B cell (primary cell): ENCODE data around the gene PIK3C2G. TPM values are rescaled to one million over a fixed set of nuclear protein-coding genes. Genes with fewer than 3 reads are reported as not detected.

Experiments used
- ATAC-seq: fragments of 200-7000 bp; cut with Tn5 transposase; one replicate; pipeline ENCODE4 v1.10.0; 2021; ENCODE audit warnings: low read depth, mild to moderate bottlenecking, moderate number of reproducible peaks, moderate library complexity
- CTCF ChIA-PET: fragments of 350-600 bp; sonication (Branson Sonifier 250); formaldehyde crosslinking; loops from one replicate; lab custom pipeline; 2021; ENCODE audit warnings: antibody characterized with exemption, inconsistent platforms; lab: Charles Lee
- POLR2A ChIA-PET: fragments of 350-600 bp; sonication (Branson Sonifier 250); formaldehyde crosslinking; loops from one replicate; lab custom pipeline; 2021; ENCODE audit warnings: antibody characterized with exemption; lab: Charles Lee
- DNase-seq: peaks from one replicate; pipeline ENCODE4 v3.0.0; 2013
- H2AFZ ChIP-seq: 2 replicates; pipeline ENCODE4 v1.6.1; 2012; ENCODE audit warnings: mild to moderate bottlenecking, low read depth, low read length; ENCODE audit not compliant: insufficient read depth, poor library complexity, severe bottlenecking
- H3K27ac ChIP-seq, 2 donors: 1 replicate in 1 of 2; 2 replicates in 1 of 2; pipeline ENCODE4 v1.5.1; 2012 to 2013; ENCODE audit warnings: low read length in 2 of 2, mild to moderate bottlenecking in 2 of 2, moderate library complexity in 1 of 2
- H3K27me3 ChIP-seq, 4 experiments: fragments of 200-600 bp in 1 of 4; sonication (generic) in 1 of 4; replicated peaks in 1 of 4; 1 replicate in 2 of 4; 2 replicates in 2 of 4; pipeline versions ENCODE4 v1.6.1 to v1.7.0; 2013 to 2016; ENCODE audit warnings: low read length in 3 of 4, mild to moderate bottlenecking in 2 of 4, mixed read lengths in 1 of 4, moderate library complexity in 1 of 4; ENCODE audit not compliant: insufficient read depth in 4 of 4, control insufficient read depth in 3 of 4; ENCODE audit errors: control extremely low read depth in 1 of 4
- H3K36me3 ChIP-seq, 2 experiments: replicated peaks in 1 of 2; 1 replicate in 1 of 2; 2 replicates in 1 of 2; pipeline versions ENCODE4 v1.6.1 to v1.7.1; 2013; ENCODE audit warnings: low read length in 1 of 2; ENCODE audit not compliant: insufficient read depth in 2 of 2, control insufficient read depth in 1 of 2; ENCODE audit errors: control extremely low read depth in 1 of 2, extremely low read depth in 1 of 2
- H3K4me1 ChIP-seq, 2 donors: fragments of 200-600 bp in 1 of 2; sonication (generic) in 1 of 2; 1 replicate in 1 of 2; 2 replicates in 1 of 2; pipeline versions ENCODE4 v1.5.1 to v1.6.1; 2013 to 2017; ENCODE audit warnings: low read length in 2 of 2; ENCODE audit not compliant: control insufficient read depth in 2 of 2, insufficient read depth in 2 of 2
- H3K4me2 ChIP-seq: replicated peaks from 2 replicates; pipeline ENCODE3; 2012; ENCODE audit warnings: mild to moderate bottlenecking, low read depth, low read length; ENCODE audit not compliant: poor library complexity, severe bottlenecking
- H3K4me3 ChIP-seq, 5 experiments: fragments of 200-600 bp in 1 of 5; sonication (generic) in 1 of 5; 1 replicate in 3 of 5; 2 replicates in 2 of 5; pipeline versions ENCODE4 v1.5.1 to v1.7.0; 2011 to 2016; ENCODE audit warnings: low read length in 4 of 5, mild to moderate bottlenecking in 4 of 5, low read depth in 2 of 5, control low read depth in 1 of 5, moderate library complexity in 1 of 5; ENCODE audit not compliant: insufficient read depth in 1 of 5; ENCODE audit errors: control extremely low read depth in 1 of 5, extremely low read depth in 1 of 5
- H3K79me2 ChIP-seq: fragments of 200-600 bp; sonication (generic); one replicate; pipeline ENCODE4 v1.6.0; 2016; ENCODE audit warnings: low read length; ENCODE audit not compliant: control insufficient read depth, insufficient read depth
- H3K9ac ChIP-seq: fragments of 200-600 bp; sonication (generic); 2 replicates; pipeline ENCODE4 v1.6.1; 2017; ENCODE audit warnings: mild to moderate bottlenecking, low read length, moderate library complexity
- H3K9me3 ChIP-seq, 3 donors: one replicate each; pipeline versions ENCODE4 v1.6.1 to v1.7.1; 2013; ENCODE audit warnings: low read length in 2 of 3; ENCODE audit not compliant: control insufficient read depth in 2 of 3, insufficient read depth in 1 of 3; ENCODE audit errors: control extremely low read depth in 1 of 3
- H4K20me1 ChIP-seq: 2 replicates; pipeline ENCODE4 v1.6.0; 2012; ENCODE audit warnings: mild to moderate bottlenecking, low read length; ENCODE audit not compliant: insufficient read depth, control insufficient read depth, poor library complexity, severe bottlenecking
- H3K27ac Mint-ChIP-seq: one replicate; pipeline ENCODE4 v1.8.0; 2021; ENCODE audit warnings: mixed read lengths
- H3K27me3 Mint-ChIP-seq: one replicate; pipeline ENCODE4 v1.8.0; 2021; ENCODE audit warnings: mixed read lengths
- H3K4me1 Mint-ChIP-seq: one replicate; pipeline ENCODE4 v1.8.0; 2021; ENCODE audit warnings: mixed read lengths
- H3K4me3 Mint-ChIP-seq: one replicate; pipeline ENCODE4 v1.8.0; 2021; ENCODE audit warnings: mixed read lengths
- H3K9me3 Mint-ChIP-seq: one replicate; pipeline ENCODE4 v1.8.0; 2022; ENCODE audit warnings: mixed read lengths; ENCODE audit not compliant: insufficient read depth
- EZH2 ChIP-seq: IDR thresholded peaks from 2 replicates; pipeline ENCODE4 v1.6.1; 2012; ENCODE audit warnings: borderline replicate concordance, low read depth, mild to moderate bottlenecking, moderate library complexity, low read length; ENCODE audit not compliant: insufficient read depth, poor library complexity, severe bottlenecking
- intact Hi-C: fragments of 100-400 bp; cut with micrococcal nuclease; formaldehyde crosslinking; loops from one replicate; pipeline ENCODE4 v1.10.0; 2022
- polyA plus RNA-seq: library from polyadenylated mRNA; depleted of rRNA; stranded (reverse); fragments of >200 nt; gene quantifications from 2 replicates; pipeline ENCODE4 v1.2.3, GENCODE V29; 2012
- total RNA-seq, 2 donors: library from RNA; stranded (reverse); fragments of 120-200 nt in 1 of 2; gene quantifications; 1 replicate in 1 of 2; 2 replicates in 1 of 2; pipeline versions ENCODE4 v1.2.3 to v1.2.4, GENCODE V29; 2013 to 2022
- TF ChIP-seq, protein P1 (sequence below): fragments of 200-600 bp; IDR thresholded peaks from one replicate; pipeline ENCODE4 v1.8.0; 2022; ENCODE audit warnings: antibody characterized with exemption, mild to moderate bottlenecking

PIK3C2G gene
- total and polyA plus RNA-seq, 2 donors (not counting 1 experiment from before 2014, with no cell fraction given) = not detected

DNA sequence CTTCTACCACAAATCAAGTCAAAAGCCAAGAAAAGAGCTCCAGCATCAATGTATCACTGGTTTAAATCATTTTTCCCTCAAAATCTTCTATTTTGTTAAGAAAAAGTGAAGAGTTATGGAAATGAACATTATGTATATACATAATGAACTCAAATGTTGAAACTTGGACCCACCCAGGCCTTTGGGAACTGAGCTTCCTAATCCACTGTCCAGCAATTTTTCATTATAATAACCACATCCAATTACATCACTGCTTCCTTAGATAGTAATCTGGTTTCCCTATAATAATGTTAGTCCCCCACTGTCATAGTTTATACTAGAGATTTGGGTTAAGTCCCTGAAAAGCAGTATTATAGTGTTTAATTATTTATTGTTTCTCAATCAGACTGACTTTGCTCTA, 170.9 kb downstream of the PIK3C2G start:
- no peak for ATAC-seq
- H3K79me2 ChIP-seq = no peaks in the 10 kb centered on the region
- DNase-seq = no peak
- Mint-ChIP-seq H3K9me3 (peaks cover 4% of the 10 kb centered on the region), H3K27me3 (no peaks in the 10 kb centered on the region), H3K4me3 (no peak overlapping the region), H3K27ac (no peak overlapping the region), H3K4me1 (no peaks in the 10 kb centered on the region)
- intact Hi-C loops = no loop called here
- no peak overlapping the region for H3K4me3 ChIP-seq
- H3K36me3 ChIP-seq = no peaks in the 10 kb centered on the region
- ChIA-PET POLR2A (no interaction called here), CTCF (no interaction called here)
- no peak overlapping the region for H3K4me2 ChIP-seq
- H3K27me3 ChIP-seq = no peaks in the 10 kb centered on the region
- no peak overlapping the region for H3K9ac ChIP-seq
- H2AFZ ChIP-seq = no peak overlapping the region
- no peak overlapping the region for H3K27ac ChIP-seq
- H3K9me3 ChIP-seq = no peaks in the 10 kb centered on the region
- no peaks in the 10 kb centered on the region for H3K4me1 ChIP-seq
- no peaks in the 10 kb centered on the region for H4K20me1 ChIP-seq
- TF ChIP-seq, protein P1, sequence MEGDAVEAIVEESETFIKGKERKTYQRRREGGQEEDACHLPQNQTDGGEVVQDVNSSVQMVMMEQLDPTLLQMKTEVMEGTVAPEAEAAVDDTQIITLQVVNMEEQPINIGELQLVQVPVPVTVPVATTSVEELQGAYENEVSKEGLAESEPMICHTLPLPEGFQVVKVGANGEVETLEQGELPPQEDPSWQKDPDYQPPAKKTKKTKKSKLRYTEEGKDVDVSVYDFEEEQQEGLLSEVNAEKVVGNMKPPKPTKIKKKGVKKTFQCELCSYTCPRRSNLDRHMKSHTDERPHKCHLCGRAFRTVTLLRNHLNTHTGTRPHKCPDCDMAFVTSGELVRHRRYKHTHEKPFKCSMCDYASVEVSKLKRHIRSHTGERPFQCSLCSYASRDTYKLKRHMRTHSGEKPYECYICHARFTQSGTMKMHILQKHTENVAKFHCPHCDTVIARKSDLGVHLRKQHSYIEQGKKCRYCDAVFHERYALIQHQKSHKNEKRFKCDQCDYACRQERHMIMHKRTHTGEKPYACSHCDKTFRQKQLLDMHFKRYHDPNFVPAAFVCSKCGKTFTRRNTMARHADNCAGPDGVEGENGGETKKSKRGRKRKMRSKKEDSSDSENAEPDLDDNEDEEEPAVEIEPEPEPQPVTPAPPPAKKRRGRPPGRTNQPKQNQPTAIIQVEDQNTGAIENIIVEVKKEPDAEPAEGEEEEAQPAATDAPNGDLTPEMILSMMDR = no peak
- TF ChIP-seq EZH2 = no peak

- intact Hi-C loops = no loop called here
- no peaks in the 10 kb centered on the region for H3K27me3 ChIP-seq
- Mint-ChIP-seq H3K4me3 (no peak overlapping the region), H3K27me3 (no peaks in the 10 kb centered on the region), H3K4me1 (no peaks in the 10 kb centered on the region), H3K9me3 (peaks cover 4% of the 10 kb centered on the region), H3K27ac (no peak overlapping the region)
- no peaks in the 10 kb centered on the region for H3K9me3 ChIP-seq
- no peak overlapping the region for H3K4me2 ChIP-seq
- POLR2A ChIA-PET = no interaction called here
- no peaks in the 10 kb centered on the region for H3K79me2 ChIP-seq
- TF ChIP-seq, protein P1 = no peak
- no peak for TF ChIP-seq EZH2
- H3K27ac ChIP-seq = no peak overlapping the region
- no peak overlapping the region for H3K9ac ChIP-seq
- CTCF ChIA-PET = no interaction called here
- no peaks in the 10 kb centered on the region for H3K4me1 ChIP-seq
- no peaks in the 10 kb centered on the region for H4K20me1 ChIP-seq
- no peak overlapping the region for H2AFZ ChIP-seq
- H3K36me3 ChIP-seq = no peaks in the 10 kb centered on the region
- DNase-seq = no peak
- ATAC-seq = no peak
- no peak overlapping the region for H3K4me3 ChIP-seq
These were observed 174.9 kb downstream of the PIK3C2G start for GRCh38 chr12:18436170-18436569.
